Subcutaneous abdominal adipose tissue (tissue), 5 donors: ENCODE results near the gene GRM8.

Experiments
- H3K27ac ChIP-seq: one replicate; pipeline ENCODE4 v1.7.0; 2013; ENCODE audit warnings: low read depth, mild to moderate bottlenecking, inconsistent platforms, low read length, moderate library complexity
- H3K27me3 ChIP-seq, 5 donors: one replicate each; pipeline ENCODE4 v1.7.0; 2013; ENCODE audit warnings: low read length in 5 of 5, inconsistent platforms in 1 of 5; ENCODE audit not compliant: control insufficient read depth in 5 of 5, insufficient read depth in 4 of 5
- H3K36me3 ChIP-seq, 5 donors: one replicate each; pipeline ENCODE4 v1.7.0; 2013; ENCODE audit warnings: low read length in 5 of 5; ENCODE audit not compliant: control insufficient read depth in 5 of 5, insufficient read depth in 5 of 5
- H3K4me1 ChIP-seq, 5 donors: one replicate each; pipeline ENCODE4 v1.7.0; 2013; ENCODE audit warnings: low read length in 5 of 5, mild to moderate bottlenecking in 3 of 5, moderate library complexity in 1 of 5; ENCODE audit not compliant: control insufficient read depth in 5 of 5, insufficient read depth in 5 of 5
- H3K4me3 ChIP-seq, 5 donors: one replicate each; pipeline ENCODE4 v1.7.0; 2013; ENCODE audit warnings: low read length in 5 of 5, low read depth in 1 of 5
- H3K9ac ChIP-seq, 5 donors: one replicate each; pipeline ENCODE4 v1.7.0; 2013; ENCODE audit warnings: low read length in 5 of 5, mild to moderate bottlenecking in 4 of 5, moderate library complexity in 3 of 5
- H3K9me3 ChIP-seq, 5 donors: one replicate each; pipeline ENCODE4 v1.7.0; 2013; ENCODE audit warnings: low read length in 5 of 5; ENCODE audit not compliant: control insufficient read depth in 5 of 5
- donor health status: healthy.
- donor health status: healthy.
- donor health status: healthy.
- donor health status: healthy.
- donor health status: healthy.

GRM8 gene

GRCh38 chr7:126723966-126724544 is 528.7 kb downstream of the GRM8 start:
- H3K9ac ChIP-seq: no peak overlapping the region
- H3K27ac ChIP-seq: no peak overlapping the region
- H3K36me3 ChIP-seq: no peaks in the 10 kb centered on the region
- no peaks in the 10 kb centered on the region for H3K27me3 ChIP-seq
- no peak overlapping the region for H3K4me3 ChIP-seq
- peaks cover 0 to 2% (median 0%) of the 10 kb centered on the region in 5 donors for H3K9me3 ChIP-seq
- H3K4me1 ChIP-seq: no peaks in the 10 kb centered on the region

- Histone ChIP-seq H3K4me3 (no peak overlapping the region), H3K9ac (no peak overlapping the region), H3K36me3 (no peaks in the 10 kb centered on the region), H3K27me3 (no peaks in the 10 kb centered on the region), H3K27ac (no peak overlapping the region), H3K4me1 (no peaks in the 10 kb centered on the region), H3K9me3 (no peaks in the 10 kb centered on the region)
Measured at GRCh38 chr7:126720232-126720631, 532.5 kb downstream of the GRM8 start.

- Histone ChIP-seq H3K36me3 (no peaks in the 10 kb centered on the region), H3K27ac (no peak overlapping the region), H3K9ac (no peak overlapping the region), H3K9me3 (no peaks in the 10 kb centered on the region), H3K4me3 (no peak overlapping the region), H3K27me3 (no peaks in the 10 kb centered on the region), H3K4me1 (no peaks in the 10 kb centered on the region)
Measured at GRCh38 chr7:126718419-126718818, 534.3 kb downstream of the GRM8 start.

- Histone ChIP-seq H3K4me1 (no peaks in the 10 kb centered on the region), H3K9me3 (peaks cover 0 to 2% (median 0%) of the 10 kb centered on the region in 5 donors), H3K27ac (no peak overlapping the region), H3K36me3 (no peaks in the 10 kb centered on the region), H3K27me3 (no peaks in the 10 kb centered on the region), H3K4me3 (no peak overlapping the region), H3K9ac (no peak overlapping the region)
Measured at GRCh38 chr7:126716321-126716720, 536.4 kb downstream of the GRM8 start.

- H3K9ac ChIP-seq: no peak overlapping the region
- H3K27me3 ChIP-seq: no peaks in the 10 kb centered on the region
- H3K4me3 ChIP-seq: no peak overlapping the region
- peaks cover 0 to 4% (median 0%) of the 10 kb centered on the region in 5 donors for H3K9me3 ChIP-seq
- H3K36me3 ChIP-seq: no peaks in the 10 kb centered on the region
- no peaks in the 10 kb centered on the region for H3K4me1 ChIP-seq
- H3K27ac ChIP-seq: no peak overlapping the region
Measured at GRCh38 chr7:126715076-126715475, 537.7 kb downstream of the GRM8 start.

- Histone ChIP-seq H3K36me3 (no peaks in the 10 kb centered on the region), H3K4me3 (no peak overlapping the region), H3K9ac (no peak overlapping the region), H3K4me1 (peaks cover 0 to 3% (median 0%) of the 10 kb centered on the region in 5 donors), H3K9me3 (no peaks in the 10 kb centered on the region), H3K27me3 (no peaks in the 10 kb centered on the region), H3K27ac (no peak overlapping the region)
Measured at GRCh38 chr7:126702242-126703016, 550.3 kb downstream of the GRM8 start.

GRCh38 chr7:126700807-126701604 is 551.7 kb downstream of the GRM8 start:
- Histone ChIP-seq H3K27me3 (no peaks in the 10 kb centered on the region), H3K9me3 (no peaks in the 10 kb centered on the region), H3K9ac (no peak overlapping the region), H3K27ac (no peak overlapping the region), H3K4me3 (no peak overlapping the region), H3K4me1 (peaks cover 0 to 3% (median 0%) of the 10 kb centered on the region in 5 donors), H3K36me3 (no peaks in the 10 kb centered on the region)

- Histone ChIP-seq H3K9me3 (no peaks in the 10 kb centered on the region), H3K27me3 (no peaks in the 10 kb centered on the region)
Measured at GRCh38 chr7:126699707-126700106, 553.0 kb downstream of the GRM8 start.

GRCh38 chr7:126698909-126699308 is 553.8 kb downstream of the GRM8 start:
- H3K9me3 ChIP-seq: no peaks in the 10 kb centered on the region
- no peaks in the 10 kb centered on the region for H3K27me3 ChIP-seq
- H3K9ac ChIP-seq: no peak overlapping the region
- no peak overlapping the region for H3K27ac ChIP-seq
- H3K4me1 ChIP-seq: peaks cover 0 to 3% (median 0%) of the 10 kb centered on the region in 5 donors
- H3K4me3 ChIP-seq: no peak overlapping the region
- H3K36me3 ChIP-seq: no peaks in the 10 kb centered on the region

More at GRCh38 chr7:126699707-126700106, 553.0 kb downstream of the GRM8 start:
- Histone ChIP-seq H3K4me1 (peaks cover 0 to 3% (median 0%) of the 10 kb centered on the region in 5 donors), H3K4me3 (no peak overlapping the region), H3K9ac (no peak overlapping the region), H3K36me3 (no peaks in the 10 kb centered on the region), H3K27ac (no peak overlapping the region)

GRCh38 chr7:126698446-126698845 is 554.3 kb downstream of the GRM8 start:
- Histone ChIP-seq H3K4me1 (peaks cover 0 to 3% (median 0%) of the 10 kb centered on the region in 5 donors), H3K27ac (no peak overlapping the region), H3K9me3 (no peaks in the 10 kb centered on the region), H3K27me3 (no peaks in the 10 kb centered on the region), H3K9ac (no peak overlapping the region), H3K4me3 (no peak overlapping the region), H3K36me3 (no peaks in the 10 kb centered on the region)
